Dermis microvascular lymphatic vessel endothelial cell (primary cell): ENCODE measurements around the gene MORC4. TPM values are rescaled to one million over a fixed set of nuclear protein-coding genes. Genes with fewer than 3 reads are reported as not detected.

ENCODE experiments used
- DNase-seq, 2 donors: peaks; one replicate each; pipeline versions ENCODE4 v3.0.0 to v3.0.0-alpha.2; 2010; ENCODE audit warnings: low read depth in 2 of 2
- total RNA-seq: library from RNA; depleted of rRNA; stranded (reverse); fragments of >200 nt; gene quantifications from 2 replicates; pipeline ENCODE4 v1.2.1, GENCODE V29; 2014

The MORC4 gene
- total RNA-seq, 1 donor from 2014 or later: 6.8 TPM

GRCh38 chrX:106906361-106906760 is 93.7 kb downstream of the MORC4 start:
- peak in 1 of 2 donors; percentile 2 for DNase-seq

GRCh38 chrX:106905064-106905708 is 94.8 kb downstream of the MORC4 start:
- no peak for DNase-seq

GRCh38 chrX:106903856-106904528 is 96.0 kb downstream of the MORC4 start:
- no peak for DNase-seq

GRCh38 chrX:106903291-106903824 is 96.7 kb downstream of the MORC4 start, which contains the start of gene RIPPLY1:
Gene RIPPLY1, minus strand, starts transcription at chrX:106903341. Its CDS starts 54 bp downstream, at chrX:106903287.
- DNase-seq: no peak

- no peak for DNase-seq
Measured at GRCh38 chrX:106902684-106903083, 97.3 kb downstream of the MORC4 start.

GRCh38 chrX:106901781-106902219 is 98.2 kb downstream of the MORC4 start:
- no peak for DNase-seq

GRCh38 chrX:106901341-106901740 is 98.7 kb downstream of the MORC4 start:
- no peak for DNase-seq

- no peak for DNase-seq
Measured at GRCh38 chrX:106899841-106900240, 100.2 kb downstream of the MORC4 start.

GRCh38 chrX:106899276-106899675 is 100.7 kb downstream of the MORC4 start:
- DNase-seq: no peak

GRCh38 chrX:106898462-106898861 is 101.5 kb downstream of the MORC4 start:
- peak; percentile 11 to 46 for DNase-seq

GRCh38 chrX:106897259-106897658 is 102.8 kb downstream of the MORC4 start:
- no peak for DNase-seq

- peak; percentile 24 to 75 for DNase-seq
Measured at GRCh38 chrX:106894978-106895452, 105.0 kb downstream of the MORC4 start.

GRCh38 chrX:106894392-106894909 is 105.6 kb downstream of the MORC4 start:
- DNase-seq: peak; percentile 36 to 70

GRCh38 chrX:106891762-106892460 is 108.1 kb downstream of the MORC4 start:
- DNase-seq: no peak

Other genes with a start within 250 kb of the MORC4 start
- 2.4 and 3.5 TPM in 2 replicates for gene TBC1D8B, start 197.5 kb downstream of the MORC4 start, total RNA-seq
- gene RIPPLY1, start 96.9 kb downstream of the MORC4 start, total RNA-seq: not detected in 2 replicates
- gene CLDN2, start 79.8 kb downstream of the MORC4 start, total RNA-seq: not detected in 2 replicates
- gene RBM41, start 118.6 kb upstream of the MORC4 start, total RNA-seq: 9.1 and 9.5 TPM in 2 replicates
- gene NUP62CL, start 206.2 kb upstream of the MORC4 start, total RNA-seq: 0.13 TPM in 1 of 2 replicates, not detected in the other
- not detected in 2 replicates for gene DNAAF6, start 206.4 kb upstream of the MORC4 start, total RNA-seq